SH-SY5Y (cell line): ENCODE measurements around the gene ENO2.

Source experiments
- GATA2 ChIP-seq: IDR thresholded peaks from 2 replicates; pipeline ENCODE4 v1.6.1; 2011; ENCODE audit warnings: mild to moderate bottlenecking, low read depth, low read length
- GATA3 ChIP-seq: IDR thresholded peaks from 2 replicates; pipeline ENCODE4 v1.6.1; 2011; ENCODE audit warnings: low read depth, mild to moderate bottlenecking, low read length, moderate library complexity

Gene ENO2

GRCh38 chr12:6965026-6965661 is 50.8 kb downstream of the ENO2 start:
- TF ChIP-seq GATA3 (no peak), GATA2 (no peak)

DNA sequence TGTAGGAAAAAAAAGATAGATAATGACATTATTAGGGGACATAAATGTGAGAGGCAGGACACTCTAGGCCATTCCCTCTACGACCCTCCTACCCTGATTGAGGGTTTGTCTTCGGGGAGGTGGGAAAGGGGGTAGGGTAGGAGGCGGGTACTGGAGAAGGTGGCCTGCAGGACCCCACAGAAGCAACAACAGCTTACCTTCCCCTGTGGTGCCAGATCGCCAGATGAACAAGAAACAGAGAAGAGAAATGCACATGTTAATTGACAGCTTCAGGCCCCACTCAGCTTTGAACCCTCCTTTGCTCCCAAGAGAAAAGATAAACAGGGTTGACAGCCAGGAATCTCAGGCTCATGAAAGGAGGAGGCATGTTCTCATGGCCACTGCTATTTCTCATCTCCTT is 51.3 kb downstream of the ENO2 start:
- TF ChIP-seq GATA3 (no peak), GATA2 (no peak)

DNA sequence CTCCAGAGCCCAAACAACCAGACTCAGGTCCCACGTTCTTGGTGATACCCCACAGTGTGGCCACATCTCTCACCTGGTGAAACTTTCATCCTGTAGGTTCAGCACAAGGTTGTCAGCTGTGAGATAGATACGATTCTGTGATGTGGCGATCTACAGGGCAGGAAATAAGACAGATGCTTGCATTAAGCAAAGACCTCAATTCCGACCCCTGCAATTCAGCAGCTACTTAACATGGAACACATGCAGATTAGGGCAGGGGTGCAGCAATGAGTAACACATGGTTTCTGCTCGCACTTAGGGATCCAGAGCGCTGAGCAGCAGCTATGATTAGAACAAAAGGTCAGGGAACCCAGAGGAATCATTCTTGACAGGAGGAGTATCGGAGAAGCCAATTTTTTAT is 52.0 kb downstream of the ENO2 start:
- TF ChIP-seq GATA2 (no peak), GATA3 (no peak)

DNA sequence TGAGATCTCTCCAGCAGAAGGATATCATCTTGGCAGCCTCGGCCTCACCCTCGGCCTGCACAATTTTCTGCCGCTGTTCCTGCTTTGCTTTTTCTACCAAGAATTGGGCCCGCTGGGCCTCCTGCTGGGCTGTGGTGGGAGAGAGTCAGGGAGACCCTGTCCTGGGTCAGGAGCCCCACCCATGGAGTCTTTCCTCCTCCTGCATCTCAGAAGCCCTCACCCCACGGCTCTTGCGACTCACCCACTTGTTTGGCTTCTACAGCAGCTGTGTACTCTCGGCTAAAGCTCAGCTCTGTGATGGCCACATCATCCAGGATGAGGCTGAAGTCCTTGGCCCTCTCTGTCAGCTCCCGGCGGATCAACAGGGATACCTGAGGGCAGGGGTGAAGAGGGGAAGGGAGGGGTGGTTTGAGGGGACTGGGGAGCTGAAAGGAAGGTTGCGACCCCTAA is 53.3 kb downstream of the ENO2 start:
- TF ChIP-seq GATA3 (no peak), GATA2 (no peak)

- TF ChIP-seq GATA3 (no peak), GATA2 (no peak)
Measured at GRCh38 chr12:6968426-6968825, 54.0 kb downstream of the ENO2 start.

GRCh38 chr12:6970096-6970527 is 55.7 kb downstream of the ENO2 start:
- TF ChIP-seq GATA2 (no peak), GATA3 (no peak)
